ENCODE data around the gene ZNF175.

The ZNF175 gene

GRCh38 chr19:51570962-51571575, at the start of gene ZNF175:
ZNF175 (plus strand) TSS chr19:51571283; CDS start chr19:51573330, 2,047 bp downstream.
- peak; percentile 97 for DNase-seq

GRCh38 chr19:51521357-51521756, 49.7 kb upstream of the ZNF175 start:
- no peak for DNase-seq

DNA sequence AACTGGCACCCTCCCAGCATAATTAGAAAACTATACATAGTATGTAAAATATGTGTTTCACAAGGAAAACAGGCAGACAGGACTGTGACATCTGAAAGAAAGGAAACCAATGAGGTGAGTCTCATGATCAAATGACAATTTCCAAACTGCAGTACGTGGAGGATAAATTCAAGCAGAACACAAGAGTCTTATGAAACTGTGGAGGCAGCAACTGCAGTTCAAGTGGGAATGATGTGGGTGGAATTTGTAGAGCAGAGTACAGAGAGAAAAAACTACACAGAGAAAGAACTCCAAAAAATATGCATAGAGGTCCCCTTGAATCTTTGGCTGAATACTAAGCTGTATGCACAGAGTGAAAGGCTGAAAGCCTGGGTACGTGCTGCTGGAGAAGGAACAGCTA, 49.3 kb upstream of the ZNF175 start:
- DNase-seq: no peak

DNA sequence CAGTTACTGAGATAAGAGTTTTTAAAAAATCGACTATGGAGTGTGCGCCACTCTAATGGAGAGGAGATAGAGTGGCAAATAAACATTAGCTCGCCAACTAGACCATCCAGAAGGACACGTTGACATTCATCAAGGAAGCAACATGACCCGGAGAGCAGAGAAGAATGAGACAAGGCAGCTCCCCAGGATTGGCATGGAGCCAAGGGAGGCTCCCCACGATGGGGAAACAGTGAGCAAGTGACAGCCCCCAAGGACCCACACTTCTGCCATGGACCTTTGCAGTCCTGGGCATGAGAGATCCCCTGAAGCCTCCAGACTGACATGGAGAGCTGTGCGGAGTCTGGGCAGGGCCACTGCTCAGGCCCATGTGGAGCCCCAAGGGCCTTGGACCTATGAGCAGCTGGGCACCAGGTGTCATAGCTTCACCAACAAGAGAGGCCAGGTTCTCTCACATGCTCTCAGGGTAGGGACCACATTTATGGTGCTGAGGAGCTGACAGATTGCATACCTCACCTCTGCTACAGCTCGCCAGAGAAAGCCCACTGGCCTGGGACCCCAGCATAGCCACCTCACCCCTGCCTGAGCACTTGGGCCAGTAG, 46.3 kb upstream of the ZNF175 start:
- DNase-seq: no peak

GRCh38 chr19:51525651-51526050, 45.4 kb upstream of the ZNF175 start:
- DNase-seq: no peak

- DNase-seq: no peak
Observed at GRCh38 chr19:51529301-51529700, 41.8 kb upstream of the ZNF175 start.

GRCh38 chr19:51530616-51531015, 40.5 kb upstream of the ZNF175 start:
- no peak for DNase-seq

DNA sequence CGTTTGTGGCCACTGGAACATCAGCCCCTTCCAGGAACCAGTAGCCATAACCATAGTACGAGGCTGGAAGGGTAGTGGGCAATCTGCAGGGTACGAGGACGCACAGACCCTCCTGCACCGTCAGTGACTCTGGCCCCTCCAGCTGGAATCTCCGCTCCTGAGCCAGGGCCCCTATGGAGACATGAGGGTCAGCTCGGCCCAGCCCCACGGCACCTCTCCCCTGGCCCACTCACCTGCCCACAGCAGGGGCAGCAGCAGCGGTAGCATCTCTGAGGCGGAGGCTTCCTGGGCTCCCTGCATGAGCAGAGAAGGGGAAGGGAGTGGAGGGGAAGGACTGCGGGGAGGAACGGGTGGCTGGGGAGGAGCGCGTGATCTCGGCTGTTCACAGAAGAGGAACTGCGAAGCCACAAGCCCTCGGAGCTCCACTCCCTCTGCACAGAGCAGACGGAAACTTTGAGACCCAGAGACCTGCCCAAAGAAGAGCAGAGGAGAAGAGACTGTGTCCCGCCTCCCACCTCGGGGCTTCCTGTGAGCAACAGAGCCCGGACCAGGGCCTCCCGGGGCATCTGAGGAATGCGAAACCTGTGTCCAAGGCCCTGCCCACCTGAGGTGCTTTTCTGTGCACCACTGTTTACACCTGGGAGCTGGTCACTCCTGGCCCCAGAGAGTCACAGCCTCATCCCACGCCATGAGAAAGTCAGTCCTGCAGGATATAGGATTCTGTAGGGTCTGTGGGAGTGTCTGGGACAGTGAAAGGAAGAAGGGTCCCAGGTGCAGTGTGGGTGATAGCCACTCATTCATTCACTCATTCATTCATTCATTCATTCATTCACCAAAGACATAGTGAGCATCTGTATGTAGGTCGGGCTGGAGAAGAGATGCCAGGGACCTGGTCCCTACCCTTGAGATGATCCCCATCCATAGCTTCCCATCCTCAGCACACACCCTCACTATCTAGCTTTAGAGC, 39.5 kb upstream of the ZNF175 start, which contains the start of gene SIGLEC6:
TSS of gene SIGLEC6 (minus strand) at position 322 of the 967 bp plus-strand sequence. CDS start at position 300, 22 bp downstream.
- no peak for DNase-seq

DNA sequence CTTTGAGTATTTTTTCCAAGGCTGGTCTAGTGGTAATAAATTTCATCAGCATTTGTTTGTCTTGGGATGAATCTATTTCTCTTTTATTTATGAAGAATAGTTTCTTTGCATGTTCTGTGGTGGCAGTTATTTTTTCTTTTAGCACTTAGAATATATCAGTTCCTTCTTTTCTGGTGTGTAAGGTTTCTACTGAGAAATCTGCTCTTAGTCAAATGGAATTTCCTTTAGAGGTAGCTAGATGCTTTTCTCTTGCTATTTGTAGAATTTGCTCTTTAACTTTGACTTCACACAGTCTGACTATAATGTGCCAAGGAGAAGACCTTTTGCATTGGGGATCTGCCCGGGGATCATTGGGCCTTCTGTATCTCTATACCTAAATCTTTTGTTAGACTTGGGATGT, 35.5 kb upstream of the ZNF175 start:
- no peak for DNase-seq

DNA sequence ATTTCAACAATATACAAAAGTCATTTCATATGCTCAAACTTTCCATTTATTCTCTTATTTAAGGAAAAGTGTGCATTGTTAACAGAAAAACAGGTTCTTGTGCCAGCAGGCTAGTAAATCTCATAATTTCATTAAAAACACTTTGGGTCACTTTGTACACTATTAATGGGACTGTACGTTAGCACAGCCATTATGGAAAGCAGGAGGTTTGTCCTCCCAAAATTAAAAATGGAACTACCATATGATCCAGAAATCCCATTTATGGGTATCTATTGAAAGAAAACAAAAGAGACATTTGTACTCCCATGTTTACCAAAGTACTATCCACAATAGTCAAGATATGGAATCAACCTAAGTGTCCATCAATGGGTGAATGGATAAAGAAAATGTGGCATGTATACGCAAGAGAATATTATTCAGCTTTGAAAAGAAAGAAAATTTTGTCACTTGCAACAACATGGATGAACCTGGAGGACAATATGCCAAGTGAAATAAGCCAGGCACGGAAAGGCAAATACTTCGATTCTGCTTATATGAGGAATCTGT, 31.2 kb upstream of the ZNF175 start:
- DNase-seq: no peak

GRCh38 chr19:51541458-51542357, 29.4 kb upstream of the ZNF175 start:
- DNase-seq: no peak

DNA sequence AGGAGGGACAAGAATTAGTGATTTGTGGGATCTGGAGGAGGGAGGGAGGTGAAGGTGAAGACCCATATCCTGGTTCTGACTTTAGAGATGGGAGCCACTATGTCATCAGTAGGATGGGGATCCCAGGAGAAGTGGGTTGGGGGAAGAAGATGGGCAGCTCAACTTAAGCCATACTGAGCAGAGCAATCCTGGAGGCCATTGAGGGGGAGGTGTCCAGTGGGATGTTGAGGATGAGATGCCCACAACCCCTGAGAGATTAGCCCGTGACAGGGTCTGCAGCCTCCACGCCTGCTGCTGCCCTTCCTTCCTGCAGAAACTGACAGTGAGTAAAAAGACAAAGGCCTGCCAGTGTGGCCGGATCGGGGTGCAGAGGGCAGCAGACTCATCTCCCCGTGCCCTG, 28.4 kb upstream of the ZNF175 start:
- DNase-seq: no peak

GRCh38 chr19:51544038-51544437, 27.0 kb upstream of the ZNF175 start:
- DNase-seq: no peak

DNA sequence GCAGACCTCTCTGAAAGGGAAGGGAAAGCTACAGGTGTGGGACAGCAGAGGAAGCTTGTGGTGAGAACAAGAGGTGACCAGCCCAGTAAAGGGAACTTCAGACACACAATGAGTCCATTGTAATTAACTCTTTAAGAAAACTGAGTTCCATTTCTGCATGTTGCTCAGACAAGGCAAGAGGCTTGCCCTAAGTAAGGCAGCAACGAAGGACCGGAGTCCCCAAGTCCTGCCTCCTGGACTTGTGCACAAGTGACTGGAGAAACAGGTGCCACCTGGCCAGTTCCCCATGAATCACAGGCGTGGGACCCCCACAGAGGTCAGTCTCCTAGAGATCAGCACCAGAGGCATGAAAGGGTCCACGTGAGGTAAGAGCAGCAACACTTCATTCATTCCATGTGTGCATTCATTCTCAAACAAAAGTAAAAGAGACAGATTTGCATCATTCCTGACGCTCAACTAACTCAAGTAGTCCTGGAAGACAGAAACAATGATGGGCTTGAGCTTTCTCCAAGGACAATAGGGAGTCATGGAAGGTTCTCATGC, 24.9 kb upstream of the ZNF175 start:
- no peak for DNase-seq

DNA sequence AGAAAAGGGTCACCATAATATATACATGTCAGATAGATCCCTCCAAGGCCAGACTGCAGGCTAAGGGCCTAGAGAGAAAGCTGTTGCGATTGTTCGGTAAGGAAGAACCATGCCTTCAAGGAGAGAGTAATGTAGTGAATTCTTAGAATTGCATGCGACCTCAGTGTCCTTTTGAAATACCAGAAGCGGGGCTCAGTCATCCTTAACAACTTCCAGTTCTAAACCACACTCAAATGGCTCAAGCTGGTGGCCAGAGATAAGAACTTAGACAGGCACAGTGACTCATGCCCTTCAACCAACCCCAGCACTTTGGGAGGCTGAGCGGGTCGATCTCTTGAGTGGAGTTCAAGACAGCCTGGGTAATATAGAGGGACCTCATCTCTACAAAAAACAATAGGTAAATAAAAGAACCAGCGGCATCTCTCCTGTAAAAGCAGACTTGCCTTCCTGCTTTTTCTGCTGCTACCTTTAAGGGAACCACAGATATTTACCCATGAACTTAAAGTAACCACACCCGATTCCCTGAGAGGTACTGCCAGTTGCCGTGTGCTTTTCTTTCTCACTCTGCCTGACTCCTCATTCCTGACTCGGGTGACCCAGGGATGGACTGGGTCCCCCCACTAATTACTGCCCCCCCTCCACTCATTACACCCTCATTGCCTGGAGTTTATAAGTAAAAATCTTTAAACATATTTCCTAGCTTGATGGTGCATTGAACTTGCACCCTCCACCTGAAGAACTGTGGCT, 24.3 kb upstream of the ZNF175 start:
- DNase-seq: no peak

- no peak for DNase-seq
Observed at GRCh38 chr19:51547397-51548212, 23.5 kb upstream of the ZNF175 start.

DNA sequence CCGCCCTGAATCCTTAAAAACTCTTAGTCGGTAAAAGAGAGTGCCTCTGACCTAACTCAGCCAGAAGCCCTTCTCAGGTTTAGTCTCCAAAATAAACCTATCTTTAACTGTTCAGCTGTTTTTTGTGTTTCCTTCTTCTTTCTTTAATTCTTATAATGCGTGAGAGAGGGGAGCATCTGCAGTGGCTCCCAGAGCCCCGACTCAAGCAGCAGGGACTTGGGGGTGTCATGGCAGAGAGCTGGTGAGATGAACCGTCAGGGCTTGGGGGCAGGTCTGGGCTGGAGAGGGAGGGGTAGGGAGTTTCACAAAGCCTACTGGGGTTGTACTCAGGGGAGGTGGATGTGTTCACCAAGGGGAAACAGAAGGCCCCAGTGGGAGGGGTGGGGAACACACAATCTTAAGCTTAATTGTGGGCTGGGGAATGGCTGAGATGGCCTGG, 22.9 kb upstream of the ZNF175 start:
- no peak for DNase-seq

DNA sequence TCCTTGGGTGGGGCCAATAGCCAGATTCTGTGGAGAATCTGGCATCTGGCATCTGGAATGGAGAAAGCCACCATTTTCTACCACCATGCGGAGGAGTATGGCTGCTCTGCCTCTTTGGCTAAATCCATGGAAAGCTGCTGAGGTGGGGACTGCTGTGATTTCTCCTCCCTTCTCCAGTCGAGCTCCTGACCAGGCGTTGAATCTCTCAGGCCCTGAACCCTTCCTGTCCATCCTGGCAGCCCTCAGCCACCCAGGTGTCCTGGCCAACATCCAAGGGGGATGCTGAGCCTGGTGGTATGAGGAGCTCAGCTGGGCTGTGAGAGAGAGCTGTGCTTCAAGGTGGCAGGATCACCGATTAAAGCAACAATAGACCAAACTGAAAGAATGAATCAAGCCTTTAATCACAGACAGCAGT, 22.2 kb upstream of the ZNF175 start:
- no peak for DNase-seq

DNA sequence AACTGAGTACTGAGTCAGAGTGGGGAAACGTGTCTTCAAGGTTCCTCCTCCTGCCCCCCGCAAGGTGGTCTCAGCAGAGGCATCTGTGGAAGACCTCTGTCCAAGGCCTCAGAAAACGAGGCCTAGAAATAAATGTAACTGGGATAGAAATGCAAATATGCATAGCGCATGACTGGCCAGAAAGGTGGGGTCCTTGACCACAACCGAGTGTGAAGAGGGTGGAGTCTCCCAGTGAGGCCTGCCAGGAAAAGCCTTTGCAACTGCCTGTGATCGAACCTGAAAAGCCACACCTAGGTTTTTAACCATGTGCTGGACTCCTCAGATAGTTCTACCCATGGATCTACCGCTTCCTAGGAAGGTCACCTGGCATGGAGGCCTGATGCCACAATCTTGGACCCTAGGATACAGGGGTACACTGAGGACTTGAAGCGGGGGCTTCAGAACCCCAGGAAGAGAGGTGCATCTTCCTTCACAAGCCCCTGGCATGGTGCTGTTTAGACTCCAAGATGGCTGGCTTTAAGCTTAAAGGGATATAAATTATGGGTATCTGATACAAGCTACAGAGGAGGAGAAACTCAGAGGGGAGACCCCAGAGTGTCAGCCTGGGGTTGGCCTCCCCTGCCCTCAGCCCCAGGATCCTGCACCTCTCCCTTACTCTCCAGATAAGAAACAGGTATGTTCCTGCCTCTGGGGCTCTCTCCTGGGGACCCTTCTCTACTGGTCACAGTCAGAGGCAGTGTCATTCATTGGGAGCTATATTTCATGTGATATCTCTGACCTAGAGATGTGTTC, 21.4 kb upstream of the ZNF175 start:
- DNase-seq: no peak
